PFSK-1 (cell line): ENCODE data around the gene CDH15.

Experiments
- FOXP2 ChIP-seq: optimal IDR thresholded peaks from 2 replicates; pipeline ENCODE3; 2011; ENCODE audit warnings: borderline replicate concordance, control low read depth, inconsistent platforms; ENCODE audit not compliant: insufficient read depth; ENCODE audit errors: extremely low read length, extremely low read depth
- POLR2AphosphoS5 ChIP-seq: IDR thresholded peaks from 2 replicates; pipeline ENCODE4 v1.6.1; 2012; ENCODE audit warnings: low read depth, mild to moderate bottlenecking, control low read depth, low read length, moderate library complexity
- SIN3A ChIP-seq: IDR thresholded peaks from 2 replicates; pipeline ENCODE4 v1.6.1; 2012; ENCODE audit warnings: mild to moderate bottlenecking, low read length, moderate library complexity, borderline replicate concordance; ENCODE audit not compliant: insufficient read depth
- TAF1 ChIP-seq: IDR thresholded peaks from 2 replicates; pipeline ENCODE4 v1.6.1; 2012; ENCODE audit warnings: low read length, control low read depth, borderline replicate concordance; ENCODE audit not compliant: insufficient read depth
- TF ChIP-seq, protein P1 (sequence below), 2 experiments: IDR thresholded peaks; 2 replicates each; pipeline versions ENCODE4 v1.6.1 to v1.8.0; 2011 to 2012; ENCODE audit warnings: low read depth in 2 of 2, low read length in 2 of 2, control low read depth in 1 of 2, inconsistent platforms in 1 of 2, mild to moderate bottlenecking in 1 of 2, moderate library complexity in 1 of 2; ENCODE audit not compliant: insufficient read depth in 1 of 2

Gene CDH15

DNA sequence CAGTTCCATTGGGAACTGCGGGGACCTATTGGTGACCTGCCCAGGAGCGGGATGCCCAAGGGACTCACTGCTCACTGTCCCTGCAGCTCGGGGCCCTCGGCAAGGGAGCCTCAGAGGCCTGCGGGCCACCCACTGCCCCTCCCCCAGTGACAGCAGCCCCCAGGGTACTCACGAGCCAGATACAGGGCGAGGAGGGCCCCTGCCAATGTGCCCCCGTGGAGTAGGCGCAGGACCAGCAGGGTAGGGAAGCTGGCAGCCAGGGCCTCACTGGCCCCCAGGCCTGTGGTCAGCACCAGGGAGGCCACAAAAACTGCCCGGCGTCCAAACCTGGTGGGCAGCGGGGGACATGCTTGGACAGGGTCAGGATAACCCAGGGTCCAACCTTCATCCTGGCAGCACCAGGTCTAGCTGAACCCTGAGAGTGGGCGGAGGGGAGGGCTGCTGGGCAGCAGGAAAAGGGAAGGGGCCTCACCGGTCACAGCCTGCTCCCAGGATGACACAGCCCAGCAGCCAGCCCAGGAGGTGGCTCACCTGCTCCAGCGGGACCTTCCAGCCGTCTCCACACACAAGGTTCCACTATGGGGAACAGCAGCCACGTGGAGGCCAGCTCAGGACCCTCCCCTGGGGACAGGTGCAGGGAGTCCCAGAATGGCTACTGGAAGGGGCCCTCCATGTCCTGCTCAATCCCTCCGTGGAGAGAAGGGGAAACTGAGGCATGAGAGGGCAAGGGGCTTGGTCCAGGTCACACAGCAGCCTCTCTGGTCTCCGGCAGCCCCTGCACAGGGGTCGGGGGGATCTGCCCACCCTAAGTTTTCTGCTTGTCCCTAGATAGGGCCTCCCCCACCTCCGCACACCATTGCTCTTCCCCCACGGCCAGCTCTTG, 27.9 kb downstream of the CDH15 start:
- TF ChIP-seq, protein P1, sequence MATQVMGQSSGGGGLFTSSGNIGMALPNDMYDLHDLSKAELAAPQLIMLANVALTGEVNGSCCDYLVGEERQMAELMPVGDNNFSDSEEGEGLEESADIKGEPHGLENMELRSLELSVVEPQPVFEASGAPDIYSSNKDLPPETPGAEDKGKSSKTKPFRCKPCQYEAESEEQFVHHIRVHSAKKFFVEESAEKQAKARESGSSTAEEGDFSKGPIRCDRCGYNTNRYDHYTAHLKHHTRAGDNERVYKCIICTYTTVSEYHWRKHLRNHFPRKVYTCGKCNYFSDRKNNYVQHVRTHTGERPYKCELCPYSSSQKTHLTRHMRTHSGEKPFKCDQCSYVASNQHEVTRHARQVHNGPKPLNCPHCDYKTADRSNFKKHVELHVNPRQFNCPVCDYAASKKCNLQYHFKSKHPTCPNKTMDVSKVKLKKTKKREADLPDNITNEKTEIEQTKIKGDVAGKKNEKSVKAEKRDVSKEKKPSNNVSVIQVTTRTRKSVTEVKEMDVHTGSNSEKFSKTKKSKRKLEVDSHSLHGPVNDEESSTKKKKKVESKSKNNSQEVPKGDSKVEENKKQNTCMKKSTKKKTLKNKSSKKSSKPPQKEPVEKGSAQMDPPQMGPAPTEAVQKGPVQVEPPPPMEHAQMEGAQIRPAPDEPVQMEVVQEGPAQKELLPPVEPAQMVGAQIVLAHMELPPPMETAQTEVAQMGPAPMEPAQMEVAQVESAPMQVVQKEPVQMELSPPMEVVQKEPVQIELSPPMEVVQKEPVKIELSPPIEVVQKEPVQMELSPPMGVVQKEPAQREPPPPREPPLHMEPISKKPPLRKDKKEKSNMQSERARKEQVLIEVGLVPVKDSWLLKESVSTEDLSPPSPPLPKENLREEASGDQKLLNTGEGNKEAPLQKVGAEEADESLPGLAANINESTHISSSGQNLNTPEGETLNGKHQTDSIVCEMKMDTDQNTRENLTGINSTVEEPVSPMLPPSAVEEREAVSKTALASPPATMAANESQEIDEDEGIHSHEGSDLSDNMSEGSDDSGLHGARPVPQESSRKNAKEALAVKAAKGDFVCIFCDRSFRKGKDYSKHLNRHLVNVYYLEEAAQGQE (IDR thresholded peaks at IDR 0.05; ENCODE audit: insufficient read depth in 1 of 2, low read depth in 2 of 2, low read length in 2 of 2): no peak
- TF ChIP-seq FOXP2 (no peak), SIN3A (no peak), TAF1 (no peak), POLR2AphosphoS5 (no peak)

DNA sequence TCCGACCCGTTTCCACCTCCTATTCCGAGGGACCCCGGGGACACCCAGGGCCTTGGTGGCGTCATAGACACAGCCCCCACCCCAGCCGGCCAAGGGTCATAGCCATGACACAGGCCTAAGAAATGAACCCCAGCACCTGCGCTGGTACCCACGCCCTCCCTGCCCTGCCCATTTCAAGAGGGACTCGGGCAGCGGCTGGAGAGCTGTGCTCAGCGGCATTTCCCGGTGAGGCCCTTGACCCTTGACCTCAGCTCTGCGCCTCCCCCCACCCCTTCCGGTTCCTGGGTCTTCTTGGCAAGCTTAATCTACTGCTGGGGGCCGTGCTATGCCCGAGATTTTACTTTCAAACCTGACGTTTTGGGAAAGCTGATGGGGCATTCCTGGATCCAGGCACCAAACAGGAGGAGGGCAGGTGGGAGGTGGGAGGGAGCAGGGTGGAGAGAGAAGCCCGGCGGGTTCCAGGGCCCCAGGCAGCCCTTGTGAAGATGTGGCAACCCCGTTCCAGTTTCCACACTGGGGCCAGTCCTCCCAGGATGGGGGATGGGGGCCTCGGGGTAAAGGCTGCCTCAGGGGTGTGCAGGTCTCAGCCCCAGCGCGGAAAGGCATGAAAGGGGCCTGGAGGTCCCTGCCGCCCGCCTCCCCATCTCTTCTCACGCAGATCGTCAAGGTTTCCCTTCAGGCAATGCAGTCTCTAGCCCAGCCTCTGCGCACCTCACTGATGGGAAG, 28.7 kb downstream of the CDH15 start, which contains the start of gene SLC22A31:
SLC22A31 (minus strand) TSS at position 414 of the 726 bp plus-strand sequence; CDS start at position 378, 36 bp downstream.
- TF ChIP-seq SIN3A: no peak
- TF ChIP-seq POLR2AphosphoS5: no peak
- TF ChIP-seq FOXP2: no peak
- TF ChIP-seq TAF1: no peak
- TF ChIP-seq, protein P1 (IDR thresholded peaks at IDR 0.05; ENCODE audit: insufficient read depth in 1 of 2, low read depth in 2 of 2, low read length in 2 of 2): no peak

- no peak for TF ChIP-seq TAF1
- no peak for TF ChIP-seq SIN3A
- TF ChIP-seq POLR2AphosphoS5: no peak
- TF ChIP-seq, protein P1 (IDR thresholded peaks at IDR 0.05; ENCODE audit: insufficient read depth in 1 of 2, low read depth in 2 of 2, low read length in 2 of 2): no peak
- TF ChIP-seq FOXP2: no peak
These were observed 29.4 kb downstream of the CDH15 start for GRCh38 chr16:89200850-89201411.

DNA sequence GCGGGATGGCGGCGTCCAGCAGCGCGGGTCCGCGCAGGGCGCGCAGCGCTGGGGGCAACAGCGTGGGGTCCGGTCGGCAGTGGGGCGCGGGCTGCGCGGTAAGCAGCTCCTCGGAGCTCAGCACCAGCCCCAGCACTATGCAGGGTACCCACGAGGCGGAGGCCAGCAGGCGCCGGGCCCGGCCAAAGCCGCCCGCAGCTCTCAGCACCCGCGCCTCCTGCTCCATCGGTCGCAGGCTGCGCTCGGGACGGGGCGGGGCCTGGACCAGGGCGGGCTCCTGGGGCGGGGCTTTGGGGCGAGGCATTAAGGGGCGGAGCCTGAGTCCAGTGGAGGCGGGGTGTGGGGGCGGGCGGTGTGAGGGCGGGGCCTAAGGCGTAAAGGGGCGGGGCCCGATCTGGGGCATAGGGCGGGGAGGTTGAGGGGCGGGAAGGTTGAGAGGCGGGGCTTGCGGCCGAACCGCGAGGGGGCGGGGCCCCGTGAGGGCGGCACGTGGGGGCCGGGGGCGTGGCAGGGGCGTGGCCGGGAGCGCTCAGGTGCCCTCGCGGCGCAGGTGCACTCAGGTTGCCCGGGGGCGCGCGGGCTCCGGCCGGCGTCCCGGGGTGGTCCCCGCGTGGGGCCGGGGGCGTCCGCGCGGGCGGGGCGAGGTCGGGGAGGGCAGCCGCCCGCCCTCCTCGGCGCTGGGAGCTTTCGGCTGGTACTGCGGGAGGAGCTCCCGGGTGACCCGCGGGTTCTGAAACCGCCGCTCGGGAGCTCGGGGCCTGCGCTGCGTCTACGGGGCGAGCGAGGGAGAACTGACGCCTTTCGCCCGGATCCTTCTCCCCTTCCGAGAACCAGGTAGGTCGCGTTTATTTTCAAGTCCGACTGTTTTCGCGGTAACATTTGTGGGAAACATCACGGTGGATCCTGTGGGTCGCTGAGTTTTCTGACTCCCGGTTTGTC, 30.2 kb downstream of the CDH15 start:
- no peak for TF ChIP-seq POLR2AphosphoS5
- TF ChIP-seq, protein P1 (IDR thresholded peaks at IDR 0.05; ENCODE audit: insufficient read depth in 1 of 2, low read depth in 2 of 2, low read length in 2 of 2): no peak
- TF ChIP-seq TAF1: no peak
- no peak for TF ChIP-seq FOXP2
- no peak for TF ChIP-seq SIN3A
